GM10266 (cell line): Measurements from ENCODE around the gene ZNF24.

Source experiments
- DNase-seq: peaks from one replicate; pipeline ENCODE4 v3.0.0; 2012; ENCODE audit errors: extremely low spot score
- CTCF ChIP-seq: IDR thresholded peaks from 2 replicates; pipeline ENCODE4 v1.5.1; 2012; ENCODE audit warnings: mild to moderate bottlenecking, low read depth; ENCODE audit not compliant: control insufficient read depth, insufficient read depth; ENCODE audit errors: missing control alignments

Gene ZNF24

GRCh38 chr18:35344736-35345459 is 678 bp upstream of the ZNF24 start:
- TF ChIP-seq CTCF, result no peak
- DNase-seq, result no peak

- DNase-seq, result no peak
- TF ChIP-seq CTCF, result no peak
Observed at GRCh38 chr18:35343488-35343935, 708 bp downstream of the ZNF24 start.

GRCh38 chr18:35337286-35337685 is 6.9 kb downstream of the ZNF24 start:
- no peak for DNase-seq
- no peak for TF ChIP-seq CTCF

GRCh38 chr18:35335866-35336265 is 8.4 kb downstream of the ZNF24 start:
- DNase-seq, result no peak
- no peak for TF ChIP-seq CTCF

GRCh38 chr18:35334821-35335220 is 9.4 kb downstream of the ZNF24 start:
- no peak for DNase-seq
- TF ChIP-seq CTCF, result no peak

- TF ChIP-seq CTCF, result no peak
- DNase-seq, result no peak
Observed at GRCh38 chr18:35334212-35334611, 10.0 kb downstream of the ZNF24 start.

GRCh38 chr18:35331367-35332087 is 12.7 kb downstream of the ZNF24 start:
- no peak for DNase-seq
- no peak for TF ChIP-seq CTCF
